ELF-1 (cell line): Measurements from ENCODE around the gene SYNJ2.

Experiments
- DNase-seq: peaks from one replicate; pipeline ENCODE4 v3.0.0-alpha.2; 2016; ENCODE audit warnings: low read depth, low spot score

SYNJ2 gene

GRCh38 chr6:158056355-158056754 is 74.7 kb downstream of the SYNJ2 start:
- no peak for DNase-seq

- DNase-seq: no peak
Measured at GRCh38 chr6:158056804-158057203, 75.1 kb downstream of the SYNJ2 start.

GRCh38 chr6:158057213-158057987 is 75.7 kb downstream of the SYNJ2 start:
- no peak for DNase-seq

GRCh38 chr6:158058171-158058651 is 76.5 kb downstream of the SYNJ2 start:
- no peak for DNase-seq

- DNase-seq: no peak
Measured at GRCh38 chr6:158059108-158059507, 77.4 kb downstream of the SYNJ2 start.

GRCh38 chr6:158060455-158061360 is 79.0 kb downstream of the SYNJ2 start:
- peak; percentile 82 for DNase-seq

GRCh38 chr6:158061361-158061708 is 79.7 kb downstream of the SYNJ2 start:
- no peak for DNase-seq

GRCh38 chr6:158061709-158062461 is 80.2 kb downstream of the SYNJ2 start:
- no peak for DNase-seq

GRCh38 chr6:158063736-158064135 is 82.1 kb downstream of the SYNJ2 start:
- DNase-seq: no peak

- no peak for DNase-seq
Measured at GRCh38 chr6:158064725-158065251, 83.1 kb downstream of the SYNJ2 start.

GRCh38 chr6:158066136-158066781 is 84.6 kb downstream of the SYNJ2 start:
- DNase-seq: no peak

- no peak for DNase-seq
Measured at GRCh38 chr6:158067436-158068015, 85.9 kb downstream of the SYNJ2 start.

- DNase-seq: no peak
Measured at GRCh38 chr6:158068156-158068892, 86.7 kb downstream of the SYNJ2 start.

- DNase-seq: no peak
Measured at GRCh38 chr6:158068893-158069799, 87.5 kb downstream of the SYNJ2 start.

GRCh38 chr6:158069800-158070195 is 88.1 kb downstream of the SYNJ2 start:
- no peak for DNase-seq

GRCh38 chr6:158070513-158070912 is 88.8 kb downstream of the SYNJ2 start:
- DNase-seq: no peak

GRCh38 chr6:158071121-158072082 is 89.7 kb downstream of the SYNJ2 start:
- no peak for DNase-seq
